NCI-H82 treated with DMSO at 0.1 percent for 48 hours (cell line): ENCODE results near the gene KAZN.

ENCODE experiments used
- DNase-seq: peaks from one replicate; lab custom pipeline; 2025; ENCODE audit not compliant: unreplicated experiment; lab: John Stamatoyannopoulos, UW

KAZN gene

DNA sequence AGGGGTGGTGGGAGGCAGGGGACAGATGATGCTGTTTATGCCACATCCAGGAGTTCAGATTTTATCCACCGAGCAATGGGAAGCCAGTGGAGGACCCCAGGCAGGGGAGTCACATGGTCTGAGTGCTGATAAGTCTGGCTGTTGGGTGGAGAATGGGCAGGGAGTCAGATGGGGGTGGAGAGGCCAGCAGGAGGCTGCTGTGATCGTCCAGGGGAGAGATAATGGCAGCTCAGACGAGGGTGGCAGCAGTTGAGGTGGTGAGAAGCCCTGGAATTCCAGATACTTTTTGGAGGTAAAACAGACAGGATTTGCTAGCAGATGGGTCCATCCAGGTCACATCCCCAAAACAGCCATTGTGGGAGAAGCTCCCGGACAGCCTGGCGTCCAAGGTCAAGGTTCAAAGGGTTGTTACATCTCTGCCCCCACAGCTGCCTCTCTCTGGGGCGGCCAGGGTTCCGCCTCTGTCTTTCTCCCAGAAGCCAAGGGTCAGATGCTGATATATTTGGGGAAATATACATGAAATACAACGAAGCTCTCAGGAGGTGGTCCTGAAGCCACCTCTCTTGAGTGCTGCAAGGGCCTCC, 303.0 kb downstream of the KAZN start:
- DNase-seq, result no peak

DNA sequence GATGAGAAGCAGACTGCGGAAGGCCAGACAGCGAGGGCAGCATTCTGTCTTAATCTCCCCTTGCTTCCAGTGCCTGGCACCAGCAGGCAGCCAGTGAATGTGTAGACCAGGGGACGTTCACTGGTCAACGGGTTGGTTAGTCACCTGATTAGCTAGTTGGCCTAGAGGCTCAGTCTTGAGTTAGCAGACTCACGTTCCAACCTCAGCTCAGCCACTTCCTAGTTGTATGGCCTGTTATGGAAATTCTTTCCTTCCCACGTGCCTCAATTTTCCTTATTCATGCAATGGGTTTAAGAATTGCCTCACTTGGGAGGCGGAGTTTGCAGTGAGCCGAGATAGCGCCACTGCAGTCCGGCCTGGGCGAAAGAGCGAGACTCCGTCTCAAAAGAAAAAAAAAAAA, 305.4 kb downstream of the KAZN start:
- no peak for DNase-seq

GRCh38 chr1:14906665-14907064, 308.2 kb downstream of the KAZN start:
- DNase-seq, result no peak

DNA sequence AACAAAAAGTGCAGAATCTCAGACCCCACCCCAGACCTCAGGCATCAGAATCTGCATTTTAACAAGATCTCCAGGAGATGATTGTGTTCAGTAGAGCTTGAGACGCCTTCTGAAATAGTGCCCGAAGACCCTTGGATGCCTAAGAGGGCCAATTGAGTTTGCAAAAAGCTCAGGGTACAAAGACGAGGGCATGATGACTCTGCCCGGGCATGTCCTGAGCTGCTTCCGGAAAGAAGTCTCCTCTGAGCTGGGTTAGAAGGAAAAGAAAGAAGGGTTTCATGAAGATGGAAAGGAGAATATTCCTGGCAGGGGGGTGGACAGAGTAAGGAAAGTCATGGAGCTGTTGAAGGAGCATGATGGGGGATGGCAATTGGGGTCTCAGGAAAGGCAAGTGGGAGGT, 308.9 kb downstream of the KAZN start:
- no peak for DNase-seq

DNA sequence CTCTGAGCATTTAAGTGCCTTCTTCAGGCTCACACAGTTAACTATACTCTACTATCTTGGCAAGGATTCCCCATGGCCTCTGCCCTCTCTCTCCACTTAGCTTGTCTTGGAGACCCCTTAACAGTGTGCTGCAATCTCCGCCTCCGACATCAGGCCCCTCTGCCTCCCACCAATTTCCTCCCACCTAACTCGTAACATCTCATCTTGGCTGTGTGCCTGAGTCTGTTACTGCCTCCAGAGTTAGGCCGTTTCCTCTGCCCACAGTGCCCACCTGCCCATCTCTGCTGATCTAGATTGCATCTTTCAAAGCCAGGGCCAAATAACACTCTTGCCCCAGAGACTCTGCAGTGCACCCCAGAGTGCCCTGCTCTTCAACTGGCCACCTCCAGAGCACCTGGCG, 310.8 kb downstream of the KAZN start:
- DNase-seq, result no peak

- no peak for DNase-seq
These were observed 311.5 kb downstream of the KAZN start for GRCh38 chr1:14909920-14910460.

- DNase-seq, result no peak
These were observed 312.7 kb downstream of the KAZN start for GRCh38 chr1:14910984-14911721.

GRCh38 chr1:14912839-14913481, 314.5 kb downstream of the KAZN start:
- no peak for DNase-seq

- no peak for DNase-seq
These were observed 315.1 kb downstream of the KAZN start for GRCh38 chr1:14913482-14914177.

DNA sequence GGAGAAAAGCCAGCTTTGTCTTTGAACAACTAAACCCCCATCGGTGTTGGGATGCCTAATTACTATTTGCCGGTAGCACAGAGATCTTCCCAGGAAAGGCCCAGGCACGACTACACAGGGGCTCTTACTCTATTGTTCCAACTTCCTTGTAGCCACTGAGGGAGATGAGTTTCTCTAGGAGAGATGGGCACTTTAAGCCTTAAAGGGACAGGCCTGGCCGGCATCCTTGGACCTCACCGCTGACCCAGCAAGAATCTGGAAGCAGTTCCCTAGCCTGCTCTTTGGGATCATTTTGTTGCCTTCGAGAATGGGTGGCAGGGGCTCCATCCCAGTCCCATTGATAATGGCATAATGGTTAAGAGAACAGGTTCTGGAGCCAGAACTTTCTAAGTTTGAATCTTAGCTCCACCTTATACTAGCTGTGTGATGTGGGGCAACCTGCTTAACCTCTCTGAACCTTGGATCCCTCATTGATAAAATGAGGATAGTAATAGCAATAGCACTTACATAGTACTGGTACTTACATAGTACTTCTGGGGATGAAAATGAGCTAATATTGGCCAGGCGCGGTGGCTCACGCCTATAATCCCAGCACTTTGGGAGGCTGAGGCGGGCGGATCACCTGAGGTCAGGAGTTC, 316.0 kb downstream of the KAZN start:
- DNase-seq, result no peak

DNA sequence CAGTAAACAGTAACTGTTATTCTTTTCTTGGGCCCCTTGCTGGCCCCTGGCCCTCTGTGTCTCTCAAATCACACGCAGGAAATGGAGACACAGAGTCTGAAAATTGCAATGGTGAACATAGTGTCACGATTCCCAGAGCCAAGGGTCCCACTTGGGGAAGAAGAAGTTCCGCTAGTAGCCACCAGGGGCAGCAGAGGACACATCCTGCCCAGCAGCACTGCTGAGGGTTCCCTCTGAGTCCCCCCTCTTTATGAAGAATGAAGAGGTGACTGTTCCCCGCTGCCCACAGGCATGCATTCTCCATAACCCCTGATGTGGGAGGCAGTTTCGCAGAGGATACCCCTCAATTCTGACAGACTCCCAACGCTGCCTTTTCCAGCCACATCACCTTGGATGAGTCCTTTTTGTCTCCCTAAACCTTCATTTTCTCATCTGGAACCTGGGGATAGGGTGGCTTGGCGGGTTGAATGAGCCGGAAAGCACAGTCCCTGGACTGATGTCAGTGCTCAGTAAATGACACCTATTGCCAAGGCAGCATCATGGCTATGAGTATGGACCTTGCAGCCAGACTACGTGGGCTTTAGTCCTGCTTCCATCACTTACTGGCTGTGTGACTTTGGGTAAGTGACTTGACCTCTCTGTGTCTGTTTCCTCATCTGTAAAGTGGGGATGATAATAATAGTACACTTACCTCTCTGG, 317.0 kb downstream of the KAZN start:
- DNase-seq, result no peak

DNA sequence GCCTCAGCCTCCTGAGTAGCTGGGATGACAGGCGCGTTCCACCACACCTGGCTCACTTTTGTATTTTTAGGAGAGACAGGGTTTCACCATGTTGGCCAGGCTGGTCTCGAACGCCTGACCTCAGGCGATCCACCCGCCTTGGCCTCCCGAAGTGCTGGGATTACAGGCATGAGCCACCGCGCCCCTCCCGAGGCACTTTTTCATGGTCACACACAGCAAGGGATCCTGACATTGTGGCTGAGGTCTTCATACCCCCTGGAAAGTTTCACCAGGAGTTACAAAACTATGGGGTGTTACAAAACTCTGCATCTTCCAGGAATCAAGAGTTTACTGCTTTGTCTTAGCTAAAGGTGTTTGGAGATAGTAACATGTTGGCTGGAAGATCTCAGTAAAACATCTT, 320.8 kb downstream of the KAZN start:
- DNase-seq, result no peak

- DNase-seq, result no peak
These were observed 321.3 kb downstream of the KAZN start for GRCh38 chr1:14919751-14920150.

DNA sequence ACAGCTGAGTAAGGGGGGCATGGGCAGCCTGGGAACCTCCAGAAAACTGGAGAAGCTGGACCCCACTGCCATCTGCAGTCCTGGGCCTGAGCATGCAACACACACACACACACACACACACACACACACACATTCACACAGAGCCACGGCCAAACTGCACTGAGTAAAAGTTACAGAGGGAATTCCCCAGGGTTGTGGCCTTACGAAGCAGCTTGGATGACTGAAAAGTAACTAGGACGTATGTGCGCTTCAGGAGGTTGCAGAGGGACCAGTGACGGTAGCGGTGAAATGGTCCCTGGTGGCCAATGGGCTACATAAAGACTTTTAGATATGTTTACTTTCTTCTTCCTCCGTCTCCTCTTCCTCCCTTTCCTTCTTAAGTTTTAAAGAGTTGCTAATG, 322.6 kb downstream of the KAZN start:
- no peak for DNase-seq

- no peak for DNase-seq
These were observed 324.6 kb downstream of the KAZN start for GRCh38 chr1:14922942-14923726.

GRCh38 chr1:14923727-14924452, 325.4 kb downstream of the KAZN start:
- DNase-seq, result no peak

DNA sequence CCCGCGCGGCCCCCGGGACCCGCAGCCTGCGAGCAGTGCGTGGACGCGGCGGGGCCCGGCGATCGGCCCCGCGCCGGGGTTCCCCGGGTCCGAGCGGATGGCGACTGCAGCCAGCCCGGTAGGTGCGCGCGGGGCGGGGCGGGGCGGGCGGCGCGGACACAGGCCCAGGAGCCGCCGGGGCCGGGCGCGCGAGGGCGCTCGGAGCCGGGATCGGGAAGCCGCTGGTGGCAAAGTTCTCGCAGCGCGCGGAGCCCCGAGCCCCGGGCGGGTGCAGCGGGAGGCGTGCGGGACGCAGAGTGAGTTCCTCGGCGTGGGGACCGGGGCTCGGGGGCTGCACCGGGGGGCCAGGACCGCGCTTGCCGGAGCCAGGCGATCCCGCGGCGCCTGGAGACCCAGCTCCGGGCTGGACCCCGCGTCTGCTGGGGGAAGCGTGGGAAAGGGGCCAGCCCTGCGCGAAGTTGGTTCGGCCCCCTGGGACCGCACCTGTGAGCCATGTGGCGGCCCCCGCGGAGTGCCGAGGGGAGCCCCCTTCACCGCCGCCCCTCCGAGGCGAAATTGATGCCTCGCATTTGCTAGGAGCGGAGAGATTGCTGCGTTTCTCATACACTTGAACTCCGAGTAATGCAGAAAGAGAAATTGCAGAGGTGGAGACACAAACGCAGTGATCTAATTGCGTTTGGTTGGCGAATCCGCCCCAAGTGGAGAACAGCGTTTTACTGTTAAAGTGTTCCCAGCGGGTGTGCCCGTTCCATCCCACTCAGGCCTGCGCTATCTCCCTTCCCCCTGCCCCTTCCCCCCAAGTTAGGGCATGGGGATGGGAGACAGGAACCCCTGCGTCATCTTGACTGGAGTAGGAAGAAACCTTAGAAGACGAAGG, 326.2 kb downstream of the KAZN start:
- DNase-seq, result no peak
